GM18498 (cell line): ENCODE results near the gene TRMT11.

Experiments used
- ATAC-seq: cut with Tn5 transposase; IDR thresholded peaks from one replicate; pipeline ENCODE4 v1.9.1; 2021; ENCODE audit warnings: mild to moderate bottlenecking, moderate library complexity; ENCODE audit not compliant: unreplicated experiment

The TRMT11 gene

DNA sequence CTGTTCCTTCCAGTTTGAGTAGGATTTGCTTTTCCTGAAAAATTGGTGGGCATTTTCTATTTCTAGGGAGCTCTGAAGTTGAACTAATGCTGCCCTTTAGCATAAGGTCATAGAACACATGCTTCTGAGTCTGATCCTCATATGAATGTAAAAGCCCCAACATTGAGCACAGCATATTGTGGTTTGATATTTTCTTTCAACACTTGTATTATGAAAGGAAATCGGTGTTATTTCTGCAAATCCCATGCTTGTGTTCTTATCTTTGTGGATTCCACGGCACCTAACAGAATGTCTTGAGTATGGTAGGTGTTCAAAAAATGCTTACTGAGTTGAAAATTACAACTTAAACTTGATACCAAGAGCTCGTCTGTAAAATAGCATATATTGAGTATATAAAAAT, 85.8 kb downstream of the TRMT11 start:
- ATAC-seq: no peak

GRCh38 chr6:126072834-126073233, 86.5 kb downstream of the TRMT11 start:
- ATAC-seq: no peak

- ATAC-seq: no peak
Observed at GRCh38 chr6:126075335-126076071, 89.2 kb downstream of the TRMT11 start.

DNA sequence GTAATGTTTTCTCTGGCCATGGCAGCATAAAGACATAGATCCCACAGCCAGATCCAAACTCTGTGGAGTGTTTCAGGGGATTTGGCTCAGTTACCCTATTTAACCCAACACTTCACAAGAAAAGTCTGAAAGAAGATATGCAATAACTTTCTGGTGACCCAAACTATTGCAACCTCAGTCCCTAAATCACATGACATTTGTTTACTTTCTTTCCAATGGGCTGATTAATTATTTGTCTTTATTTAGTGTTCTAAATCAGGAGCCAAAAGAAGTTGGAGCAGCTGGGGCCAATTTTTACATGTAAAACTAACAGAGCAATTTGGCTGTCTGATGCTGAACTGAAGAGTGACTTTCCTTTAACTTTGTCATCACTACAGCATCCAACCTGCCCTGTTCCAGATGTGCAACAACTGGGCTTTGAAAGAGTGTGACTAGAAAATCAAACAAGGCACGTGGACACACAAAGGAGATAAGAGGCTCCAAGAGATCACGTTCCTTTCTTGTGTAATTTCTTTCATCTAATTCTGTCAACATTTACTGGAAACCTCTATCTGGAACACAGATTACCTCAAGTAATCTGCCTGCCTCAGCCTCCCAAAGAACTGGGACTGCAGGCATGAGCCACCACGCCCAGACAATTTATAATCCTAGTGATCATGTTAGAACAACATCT, 90.8 kb downstream of the TRMT11 start:
- no peak for ATAC-seq

- no peak for ATAC-seq
Observed at GRCh38 chr6:126077810-126078776, 91.8 kb downstream of the TRMT11 start.

GRCh38 chr6:126083875-126084274, 97.5 kb downstream of the TRMT11 start:
- no peak for ATAC-seq

- peak; percentile 73 for ATAC-seq
Observed at GRCh38 chr6:126086560-126086959, 100.2 kb downstream of the TRMT11 start.
